ENCODE data around the gene PTGER3.

PTGER3 gene

DNA sequence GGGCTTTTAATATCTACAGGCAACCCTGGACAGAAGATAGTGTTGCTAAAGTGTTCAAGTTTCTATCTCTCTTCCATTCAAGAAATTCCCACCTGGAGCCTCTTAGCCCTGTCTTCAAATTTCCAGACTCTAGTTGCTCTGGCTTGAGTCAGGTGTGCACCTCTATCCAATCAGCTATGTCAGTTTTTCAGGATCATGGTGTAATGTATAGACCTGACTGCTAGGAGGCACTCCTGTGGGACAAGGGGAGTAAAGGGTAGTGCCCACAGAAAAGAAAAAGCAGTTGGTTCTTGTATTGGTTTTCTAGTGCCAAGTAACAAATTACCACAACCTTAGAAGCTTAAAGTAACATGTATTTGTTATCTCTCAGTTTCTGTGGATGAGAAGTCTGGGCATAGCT lies 39.4 kb upstream of the PTGER3 start:
- no peak overlapping the region for H3K4me3 ChIP-seq (ENCODE audit: low read depth, low read length)
- TF ChIP-seq, protein P1, sequence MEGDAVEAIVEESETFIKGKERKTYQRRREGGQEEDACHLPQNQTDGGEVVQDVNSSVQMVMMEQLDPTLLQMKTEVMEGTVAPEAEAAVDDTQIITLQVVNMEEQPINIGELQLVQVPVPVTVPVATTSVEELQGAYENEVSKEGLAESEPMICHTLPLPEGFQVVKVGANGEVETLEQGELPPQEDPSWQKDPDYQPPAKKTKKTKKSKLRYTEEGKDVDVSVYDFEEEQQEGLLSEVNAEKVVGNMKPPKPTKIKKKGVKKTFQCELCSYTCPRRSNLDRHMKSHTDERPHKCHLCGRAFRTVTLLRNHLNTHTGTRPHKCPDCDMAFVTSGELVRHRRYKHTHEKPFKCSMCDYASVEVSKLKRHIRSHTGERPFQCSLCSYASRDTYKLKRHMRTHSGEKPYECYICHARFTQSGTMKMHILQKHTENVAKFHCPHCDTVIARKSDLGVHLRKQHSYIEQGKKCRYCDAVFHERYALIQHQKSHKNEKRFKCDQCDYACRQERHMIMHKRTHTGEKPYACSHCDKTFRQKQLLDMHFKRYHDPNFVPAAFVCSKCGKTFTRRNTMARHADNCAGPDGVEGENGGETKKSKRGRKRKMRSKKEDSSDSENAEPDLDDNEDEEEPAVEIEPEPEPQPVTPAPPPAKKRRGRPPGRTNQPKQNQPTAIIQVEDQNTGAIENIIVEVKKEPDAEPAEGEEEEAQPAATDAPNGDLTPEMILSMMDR (IDR thresholded peaks at IDR 0.05; ENCODE audit: borderline replicate concordance, insufficient read depth, low read depth, low read length) = no peak

DNA sequence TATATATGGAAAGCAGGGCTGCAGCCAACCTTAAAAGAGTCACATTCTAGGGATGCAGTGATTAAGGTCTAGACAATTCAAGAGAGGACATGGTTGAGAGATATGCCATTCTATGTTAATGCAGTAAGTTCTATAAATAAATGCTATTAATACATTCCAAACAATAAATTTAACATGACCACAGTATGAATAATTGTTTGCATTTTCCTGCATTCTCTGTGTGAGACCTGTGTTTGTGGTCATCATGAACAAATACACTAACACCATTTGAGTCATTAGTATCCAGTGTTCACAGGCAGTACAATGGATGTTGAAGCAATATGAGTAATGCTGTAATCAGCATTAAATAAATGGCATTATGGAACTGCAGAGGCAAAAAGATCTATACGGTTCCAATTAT lies 38.7 kb upstream of the PTGER3 start:
- no peak overlapping the region for H3K4me3 ChIP-seq (ENCODE audit: low read depth, low read length)
- TF ChIP-seq, protein P1 (IDR thresholded peaks at IDR 0.05; ENCODE audit: borderline replicate concordance, insufficient read depth, low read depth, low read length) = no peak

DNA sequence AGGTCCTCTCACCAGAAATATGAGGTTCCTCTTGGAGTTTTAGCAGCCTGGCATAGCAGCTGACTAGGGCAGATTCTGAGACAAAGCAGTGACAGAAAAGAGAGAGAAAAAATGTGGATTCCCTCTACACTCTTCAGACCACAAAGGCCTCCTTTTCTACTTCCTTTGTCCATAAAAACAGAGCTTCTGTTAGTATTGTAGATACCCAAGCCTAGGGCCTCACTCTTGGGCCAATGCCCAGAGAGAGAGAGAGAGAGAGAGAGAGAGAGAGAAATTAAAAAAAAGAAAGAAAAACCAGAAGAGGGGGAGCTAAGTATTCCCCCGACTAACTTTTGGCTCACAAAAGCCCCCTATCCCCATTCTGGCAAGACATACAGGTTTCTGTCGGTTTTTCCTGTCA lies 35.7 kb upstream of the PTGER3 start:
- TF ChIP-seq, protein P1 (IDR thresholded peaks at IDR 0.05; ENCODE audit: borderline replicate concordance, insufficient read depth, low read depth, low read length) = no peak

DNA sequence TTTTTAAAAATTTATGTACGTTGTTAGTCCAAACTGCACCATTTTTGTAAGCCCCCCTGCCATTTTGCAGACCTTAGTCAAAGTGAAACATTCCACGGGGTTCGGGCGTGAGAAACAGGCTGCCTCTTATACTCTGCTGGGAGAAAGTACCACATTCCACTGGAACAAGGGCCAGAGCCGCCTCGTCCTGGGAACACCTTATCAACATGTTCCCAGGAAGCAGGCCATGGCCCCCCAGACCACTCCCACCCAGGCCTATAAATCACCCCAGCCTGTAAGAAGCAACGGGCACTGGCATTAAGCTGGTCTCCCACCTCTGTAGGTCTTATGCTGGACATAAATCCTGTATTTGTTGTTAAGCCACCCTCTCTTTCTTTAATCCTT lies 34.1 kb upstream of the PTGER3 start:
- peak overlapping the region; percentile 31 for H3K4me3 ChIP-seq (ENCODE audit: low read depth, low read length)
- TF ChIP-seq, protein P1 (IDR thresholded peaks at IDR 0.05; ENCODE audit: borderline replicate concordance, insufficient read depth, low read depth, low read length) = no peak

More for the DNA sequence above, 35.7 kb upstream of the PTGER3 start:
- no peak overlapping the region for H3K4me3 ChIP-seq (ENCODE audit: low read depth, low read length)

DNA sequence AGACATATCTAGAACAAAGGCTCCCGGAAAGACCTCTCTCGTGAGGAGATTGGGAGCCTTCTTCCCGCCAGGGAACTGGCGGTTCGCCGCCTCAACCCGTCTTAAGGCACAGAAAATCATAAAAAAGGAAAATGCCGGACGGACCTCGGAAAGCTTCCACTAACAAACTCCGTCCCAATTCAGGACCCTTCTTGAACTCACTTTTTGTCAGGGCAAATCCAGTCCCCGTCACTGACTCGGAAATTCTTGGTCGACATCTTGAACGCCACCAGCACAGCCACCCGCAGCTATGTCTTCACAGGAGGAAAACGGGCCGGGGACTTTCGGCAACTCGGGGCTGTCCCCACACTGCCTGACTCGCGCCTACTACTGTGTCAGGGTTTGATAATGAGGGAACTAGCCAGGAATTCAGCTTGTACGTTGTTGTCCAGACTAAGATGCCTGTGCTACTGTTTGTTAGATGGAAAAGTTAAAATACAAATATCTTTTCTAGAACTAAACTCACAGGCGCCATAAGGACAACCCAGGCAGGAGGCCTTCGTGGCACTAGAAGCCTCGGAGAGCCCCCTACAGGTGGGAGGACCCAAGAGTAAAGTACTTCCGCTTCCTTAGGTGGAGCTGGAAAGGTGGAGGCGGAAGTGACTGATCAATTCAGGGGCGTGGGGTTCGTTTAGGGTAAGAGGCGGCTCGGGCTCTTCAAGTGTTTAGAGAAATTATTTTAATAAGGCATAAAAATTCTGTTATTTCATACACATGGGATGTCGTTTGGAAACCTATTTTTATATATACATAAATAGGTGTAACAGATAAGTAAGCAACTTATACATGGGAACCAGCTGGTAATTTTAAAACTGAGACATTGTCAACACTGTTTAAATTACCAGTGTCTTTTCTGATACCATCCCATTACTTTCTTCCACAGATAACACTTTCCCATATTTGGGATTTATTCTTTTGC lies 33.4 kb upstream of the PTGER3 start, which contains the start of gene ZRANB2:
ZRANB2 (minus strand) TSS at position 297 of the 958 bp plus-strand sequence; CDS start at position 257, 40 bp downstream.
- peak within 1 kb of the TSS; percentile 68 for H3K4me3 ChIP-seq (ENCODE audit: low read depth, low read length)
- TF ChIP-seq, protein P1 (IDR thresholded peaks at IDR 0.05; ENCODE audit: borderline replicate concordance, insufficient read depth, low read depth, low read length) = peak; percentile 40; the same call in 1 of the 2 replicates

DNA sequence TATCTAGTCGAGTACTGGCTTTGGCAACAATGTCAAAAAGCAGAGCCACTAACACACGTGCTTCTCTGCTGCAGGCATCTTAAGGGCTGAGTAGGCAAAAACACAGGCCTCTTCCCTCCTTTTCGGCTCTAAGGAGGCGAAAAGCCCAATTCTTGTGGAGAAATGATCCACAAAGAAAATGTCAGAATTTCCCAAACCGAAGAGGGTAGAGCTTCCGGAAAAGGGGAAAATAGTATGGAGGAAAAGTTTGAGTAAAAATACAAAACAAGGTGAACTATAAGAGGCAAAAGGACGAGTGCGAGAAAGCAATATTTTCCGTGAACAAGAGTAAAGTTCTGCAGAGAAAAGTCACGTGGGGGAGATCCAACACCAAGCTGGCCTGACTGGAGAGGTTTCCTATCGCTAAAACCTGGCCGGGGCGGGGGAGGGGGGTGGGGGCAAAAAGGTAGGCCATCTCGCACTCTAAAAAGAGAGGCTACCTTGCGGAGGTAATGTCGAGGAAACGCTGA lies 32.7 kb upstream of the PTGER3 start:
- TF ChIP-seq, protein P1 (IDR thresholded peaks at IDR 0.05; ENCODE audit: borderline replicate concordance, insufficient read depth, low read depth, low read length) = no peak
- peak overlapping the region; percentile 68 for H3K4me3 ChIP-seq (ENCODE audit: low read depth, low read length)

Measured in GM12875 (cell line).